Fibroblast of peridontal ligament (primary cell): ENCODE results near the gene SLC26A6.

ENCODE experiments used
- DNase-seq: peaks from one replicate; pipeline ENCODE4 v3.0.0-alpha.2; 2010; ENCODE audit errors: extremely low read depth

The SLC26A6 gene

DNA sequence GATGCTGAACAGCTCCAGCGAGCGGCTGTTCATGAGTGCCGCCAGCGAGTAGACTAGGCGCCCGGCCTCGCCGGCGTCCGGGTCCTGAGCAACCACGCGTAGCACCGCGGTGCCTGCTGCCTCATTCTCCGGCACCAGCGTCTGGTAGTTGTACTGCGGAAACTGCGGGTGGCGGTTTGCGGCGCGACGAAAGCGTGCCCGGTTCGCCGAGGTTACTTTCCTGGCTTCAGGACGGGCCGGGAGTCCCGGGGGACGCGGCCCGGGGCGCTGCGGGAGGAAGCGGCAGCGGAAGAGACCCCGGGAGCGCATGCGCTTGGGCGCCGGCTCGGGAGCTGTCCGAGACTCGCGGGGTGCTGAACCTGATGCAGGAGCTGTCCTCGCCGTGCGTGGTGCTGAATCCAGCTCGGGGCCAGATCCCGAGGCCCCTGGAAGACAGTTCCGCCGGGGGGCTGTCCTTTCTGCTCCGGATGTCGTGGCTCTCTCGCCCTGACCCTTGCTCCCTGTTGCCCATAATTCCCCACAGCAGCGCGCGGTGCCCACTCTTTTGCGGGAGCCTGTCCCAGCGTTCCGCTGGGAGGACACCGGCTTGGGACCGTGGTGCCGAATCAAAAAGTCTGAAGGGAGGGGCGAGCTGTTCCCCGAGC is 26.4 kb upstream of the SLC26A6 start:
- DNase-seq, result peak; percentile 47

DNA sequence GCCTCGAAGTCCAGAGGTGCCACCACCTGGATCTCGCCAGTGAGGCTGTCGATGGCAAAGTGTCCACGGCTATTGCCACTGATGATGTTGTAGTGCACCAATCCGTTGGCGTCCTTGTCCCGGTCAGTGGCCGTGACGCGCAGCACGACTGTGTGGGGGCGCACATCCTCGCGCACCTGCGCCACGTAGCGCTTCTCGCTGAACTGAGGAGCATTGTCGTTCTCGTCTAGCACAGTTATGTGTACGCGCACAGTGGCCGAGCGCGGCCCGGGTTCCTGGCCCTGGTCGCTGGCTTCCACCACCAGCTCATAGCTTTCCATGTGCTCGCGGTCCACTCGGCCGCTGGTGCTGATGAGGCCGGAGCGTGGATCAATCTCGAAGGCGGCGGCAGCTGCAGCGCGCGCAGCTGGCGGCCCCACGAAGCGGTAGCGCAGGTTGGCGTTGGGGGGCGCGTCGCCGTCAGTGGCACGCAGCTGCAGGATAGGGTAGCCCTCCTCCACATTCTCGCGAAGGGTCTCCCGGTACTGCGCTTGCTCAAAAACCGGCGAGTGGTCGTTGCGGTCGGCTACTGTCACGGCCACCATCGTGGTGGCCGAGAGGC is 25.6 kb upstream of the SLC26A6 start:
- DNase-seq, result no peak

DNA sequence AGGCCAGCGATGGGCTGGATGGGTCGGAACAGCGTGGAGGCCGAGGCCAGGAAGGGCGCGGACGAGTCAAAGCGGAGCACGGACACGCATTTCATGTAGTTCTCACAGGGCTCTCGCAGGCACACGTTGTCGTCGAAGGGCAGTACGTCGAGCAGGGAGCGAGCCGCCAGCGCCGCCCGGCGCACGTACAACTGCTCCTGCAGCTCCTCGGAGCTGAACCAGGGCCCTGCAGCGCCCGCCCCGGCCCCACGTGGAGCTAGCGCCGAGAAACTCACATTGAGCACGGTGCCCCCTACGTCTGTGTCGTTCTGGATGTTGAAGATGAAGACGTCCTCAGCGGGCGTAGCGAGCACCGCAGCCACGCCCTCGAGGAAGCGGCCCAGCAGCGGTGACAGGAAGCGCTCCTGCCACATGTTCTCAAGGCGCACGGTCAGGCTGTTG is 21.6 kb upstream of the SLC26A6 start:
- no peak for DNase-seq

DNA sequence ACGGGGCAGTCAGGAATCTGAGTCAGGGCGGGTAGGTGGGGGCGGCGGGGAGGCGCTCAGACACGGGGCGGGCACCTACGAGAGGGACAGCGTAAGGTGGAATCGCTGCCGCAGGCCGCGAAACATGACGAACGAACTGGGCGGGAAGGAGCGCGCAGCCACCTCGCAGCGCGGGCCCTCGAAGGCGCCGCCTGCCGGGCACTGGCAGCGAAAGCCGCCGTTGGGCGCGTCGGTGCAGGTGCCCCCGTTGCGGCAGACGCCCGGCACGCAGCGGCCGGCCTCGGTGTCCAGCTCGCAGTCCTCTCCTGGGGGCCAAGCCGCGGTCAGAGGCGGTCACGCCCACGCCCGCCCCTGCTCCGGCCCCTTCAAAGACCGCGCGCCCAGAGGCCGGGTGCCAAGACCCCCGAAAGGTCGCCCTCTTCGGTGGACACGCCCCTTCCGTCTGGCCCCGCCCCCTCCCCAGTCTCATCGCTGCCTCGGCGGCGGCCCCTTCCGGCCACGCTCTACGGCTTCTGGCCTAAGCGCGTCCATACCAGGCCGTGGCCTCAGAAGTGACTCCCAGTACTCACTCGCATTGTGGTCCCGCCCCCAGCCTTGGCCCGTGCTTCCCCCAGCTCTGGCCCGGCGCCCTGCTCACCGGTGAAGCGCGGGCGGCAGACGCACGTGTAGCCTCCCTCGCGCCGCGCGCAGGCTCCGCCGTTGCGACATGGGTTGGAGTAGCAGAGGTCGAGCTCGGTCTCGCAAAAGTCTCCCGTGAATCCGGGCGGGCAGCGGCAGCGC is 21.0 kb upstream of the SLC26A6 start:
- peak; percentile 30 for DNase-seq

DNA sequence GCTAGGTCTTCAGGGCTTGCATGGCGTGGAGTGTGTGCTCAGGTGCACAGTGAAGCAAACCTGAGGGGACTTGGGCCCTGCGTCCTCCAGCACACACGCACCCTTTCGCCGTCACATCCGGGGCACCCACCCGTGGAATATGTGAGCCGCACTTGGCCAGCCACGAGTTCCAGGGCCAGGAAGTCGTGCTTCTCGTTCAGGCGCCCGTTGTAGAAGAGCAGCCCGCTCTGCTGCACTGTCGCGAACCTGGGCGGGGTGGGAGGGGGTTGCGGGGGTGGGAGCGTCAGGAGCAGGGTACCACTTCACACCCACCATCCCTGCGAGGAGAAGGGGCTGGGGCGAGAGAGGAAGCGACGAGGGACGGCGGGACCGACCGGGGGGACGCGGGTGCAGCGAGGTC is 20.3 kb upstream of the SLC26A6 start:
- no peak for DNase-seq

DNA sequence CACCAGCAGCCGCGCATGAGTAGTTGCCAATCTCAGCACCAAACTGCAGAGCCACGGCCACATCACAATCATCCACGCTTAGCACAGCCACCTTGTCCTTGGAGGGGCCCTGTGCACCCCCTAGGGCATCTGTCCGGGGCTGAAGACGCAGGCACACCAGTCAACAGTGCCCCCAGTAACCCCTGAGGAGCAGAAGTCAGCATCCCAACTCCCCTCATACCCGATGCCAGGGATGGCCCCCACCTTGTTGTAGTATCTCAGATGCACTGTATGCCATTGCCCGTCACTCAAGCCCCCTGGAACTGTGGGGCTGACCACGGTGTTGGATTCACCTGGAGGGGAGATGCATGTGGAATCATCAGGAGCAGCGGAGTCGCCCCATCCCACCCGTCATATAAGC is 19.8 kb upstream of the SLC26A6 start:
- DNase-seq, result no peak

DNA sequence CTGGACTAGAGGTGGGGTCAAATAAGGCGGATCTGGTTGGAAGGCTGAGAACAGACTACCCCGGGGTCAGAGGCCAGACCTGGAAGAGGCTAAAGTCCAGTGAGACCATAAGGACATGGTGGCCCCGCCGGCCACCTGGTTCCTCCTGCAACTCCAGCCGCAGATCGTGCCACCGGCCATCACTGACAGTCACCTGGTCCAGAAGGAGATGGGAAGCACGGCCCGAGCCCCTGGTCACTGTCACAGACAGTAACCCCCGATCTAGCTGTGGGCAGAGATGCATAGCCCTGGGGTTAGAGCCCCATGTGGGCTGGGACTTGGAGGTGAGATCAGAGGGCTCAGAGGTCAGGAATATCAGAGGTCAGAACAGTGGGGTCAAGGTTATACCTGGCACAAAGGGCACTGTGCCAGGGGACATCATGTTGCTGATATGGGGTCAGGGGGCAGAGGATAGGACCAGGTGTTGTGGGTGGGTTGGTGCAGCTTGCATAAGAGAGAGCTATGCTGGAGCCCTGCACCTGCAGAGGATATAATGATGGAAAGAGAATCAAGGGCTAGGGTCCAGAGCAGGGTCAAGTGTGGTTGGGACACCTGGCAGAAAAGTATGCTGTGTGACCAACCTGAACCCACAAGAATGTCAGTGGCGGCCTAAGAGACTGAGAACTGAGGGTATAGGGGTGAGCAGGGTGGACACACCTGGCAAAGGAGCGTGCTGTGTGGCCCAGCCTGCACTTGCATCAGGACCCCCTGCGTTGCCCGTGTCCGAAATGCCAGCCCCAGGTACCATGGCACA is 17.9 kb upstream of the SLC26A6 start:
- DNase-seq, result no peak

DNA sequence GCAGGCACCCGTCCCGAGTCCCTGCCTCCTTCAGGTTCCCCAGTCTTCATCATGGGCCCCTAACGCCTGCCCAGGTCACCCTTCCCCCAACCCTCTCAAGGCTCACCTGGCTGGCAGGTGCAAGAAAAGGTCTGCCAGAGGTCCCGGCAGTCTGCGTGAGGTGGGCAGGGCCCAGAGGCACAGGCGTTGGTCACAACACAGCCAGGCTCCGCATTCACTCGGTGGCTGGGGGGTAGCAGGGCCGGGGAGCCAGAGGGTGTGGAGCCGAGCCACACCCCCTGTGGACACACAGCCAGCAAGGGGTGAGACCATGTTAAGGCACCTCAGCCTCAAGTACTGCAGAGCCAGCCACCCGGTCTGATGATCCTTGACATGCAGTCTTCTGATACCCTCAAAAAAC is 16.5 kb upstream of the SLC26A6 start:
- no peak for DNase-seq

DNA sequence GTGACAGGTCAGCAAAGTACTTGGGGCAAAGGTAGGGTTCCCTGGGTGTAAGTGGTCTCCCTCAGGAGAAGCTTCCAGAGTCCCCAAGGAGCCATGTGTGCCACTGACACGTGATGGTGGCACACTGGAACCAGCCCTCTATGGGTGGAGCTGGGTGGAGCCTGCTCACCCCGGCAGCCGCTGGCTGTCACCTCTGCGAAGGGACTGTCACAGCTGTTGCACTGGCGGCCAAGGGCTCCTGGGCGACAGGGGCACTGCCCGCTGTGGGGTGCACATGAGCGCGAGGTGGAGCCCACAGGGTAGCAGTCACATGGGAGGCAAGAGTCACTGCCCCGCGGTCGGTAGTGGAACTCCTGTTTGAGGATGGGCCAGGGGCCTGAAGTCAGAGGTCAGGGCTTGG is 15.5 kb upstream of the SLC26A6 start:
- no peak for DNase-seq

DNA sequence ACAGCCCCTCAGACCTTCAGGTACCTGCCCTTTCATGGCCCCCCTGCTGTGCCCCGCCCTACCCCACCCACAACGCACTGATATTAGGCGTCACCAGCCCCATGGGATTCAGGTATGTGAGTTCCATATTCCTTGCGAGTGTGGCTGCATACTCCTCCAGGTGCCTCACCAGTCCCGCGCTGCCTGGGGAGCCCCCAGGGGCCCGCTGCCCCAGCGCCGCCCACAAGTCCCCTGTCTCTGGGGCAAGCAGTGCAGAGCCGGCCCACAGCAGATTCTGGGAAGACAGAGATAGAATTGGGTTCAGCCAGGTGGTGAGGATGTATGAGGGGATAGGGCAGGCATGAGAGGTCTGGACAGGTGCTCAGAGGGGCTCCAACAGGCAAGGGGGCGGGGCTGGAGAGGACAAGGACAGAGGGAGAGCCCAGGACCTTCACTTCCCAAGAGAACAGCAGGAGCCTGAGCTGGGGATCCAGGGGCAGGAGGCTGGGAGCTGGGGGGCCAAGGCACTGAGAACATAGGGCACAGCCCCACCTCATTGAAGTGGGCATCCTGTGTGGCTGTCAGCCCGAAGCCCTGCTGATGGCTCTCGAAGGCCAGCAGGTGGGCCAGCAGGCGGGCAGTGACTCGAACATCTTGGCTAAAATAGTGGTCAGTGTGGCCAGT is 13.1 kb upstream of the SLC26A6 start:
- DNase-seq, result no peak

DNA sequence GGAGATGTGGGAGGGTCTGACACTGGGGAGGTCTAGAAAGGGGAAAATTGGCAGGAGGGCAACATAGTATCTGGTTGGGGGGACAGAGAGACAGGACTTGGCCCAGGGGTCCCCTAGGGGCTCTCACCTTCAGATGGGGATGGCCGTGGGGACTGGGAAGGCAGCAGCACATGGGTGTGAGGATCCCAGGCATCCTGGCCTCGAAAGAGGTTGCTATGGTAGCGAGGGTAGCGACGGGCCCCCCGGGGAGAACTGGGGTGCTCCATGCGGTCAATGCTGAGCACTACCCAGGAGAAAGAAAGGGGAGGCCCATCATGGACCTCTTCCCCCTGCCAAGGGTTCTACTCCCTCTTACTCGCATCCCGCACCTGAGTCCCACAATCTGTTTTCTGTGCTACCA is 12.5 kb upstream of the SLC26A6 start:
- no peak for DNase-seq

DNA sequence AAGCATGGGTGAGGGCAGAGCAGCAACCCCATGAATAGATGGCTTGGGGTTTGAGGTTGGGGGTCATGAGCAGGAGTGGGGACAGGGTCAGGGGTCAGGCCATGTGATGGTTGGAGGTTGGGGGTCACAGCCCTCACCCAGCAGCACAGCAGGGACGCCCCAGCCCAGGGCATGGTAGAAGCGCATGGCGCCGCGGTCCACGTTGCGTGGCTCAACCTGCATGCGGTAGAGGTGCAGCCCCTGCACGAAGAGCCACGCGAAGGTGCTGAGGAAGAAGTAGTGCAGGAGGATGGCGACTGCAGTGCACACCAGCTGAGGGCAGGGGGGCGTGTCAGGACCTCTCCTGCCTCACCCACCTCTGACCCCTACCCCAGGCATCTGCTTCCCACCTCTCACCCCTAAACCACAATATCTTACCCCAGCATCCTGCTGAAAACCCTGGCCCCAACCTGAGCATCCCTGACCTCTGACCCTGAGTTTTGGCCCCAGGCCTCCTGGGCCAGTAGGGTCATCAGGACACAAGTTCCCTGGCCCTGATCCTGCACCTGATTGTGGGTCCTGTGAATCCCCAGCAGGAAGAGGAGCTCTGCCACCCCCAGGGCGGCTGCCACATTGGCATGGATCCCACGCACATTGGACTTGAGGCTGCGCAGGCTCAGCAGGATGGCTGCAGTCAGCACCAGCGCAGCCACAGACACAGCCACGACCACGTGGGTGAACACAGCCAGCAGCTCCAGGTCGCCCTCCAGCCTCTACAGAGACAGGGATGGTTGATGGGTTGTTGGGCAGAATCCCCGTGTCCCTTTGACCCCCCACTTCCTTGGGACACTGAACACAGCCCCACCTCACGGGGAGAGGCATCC is 9.9 kb upstream of the SLC26A6 start:
- DNase-seq, result no peak

DNA sequence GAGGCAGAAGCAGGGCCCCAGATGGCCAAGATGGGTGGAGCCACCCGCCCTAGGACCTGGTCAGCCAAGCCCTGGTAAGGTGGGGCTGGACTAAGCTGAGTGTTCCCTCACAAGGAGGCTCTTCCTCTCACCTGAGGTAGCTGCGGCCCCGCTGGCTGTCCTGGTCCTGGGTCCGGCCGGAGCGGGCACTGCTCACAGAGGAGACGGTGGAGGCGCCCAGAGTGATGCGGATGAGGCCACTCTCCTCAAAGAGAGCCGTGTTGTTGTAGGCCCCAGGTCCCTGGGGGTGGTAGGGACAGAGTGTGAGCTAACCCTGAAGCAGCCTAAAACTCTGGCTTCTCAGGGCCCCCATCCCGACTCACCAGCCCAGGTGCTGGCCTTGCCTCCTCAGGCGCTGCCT is 7.3 kb upstream of the SLC26A6 start:
- DNase-seq, result no peak

DNA sequence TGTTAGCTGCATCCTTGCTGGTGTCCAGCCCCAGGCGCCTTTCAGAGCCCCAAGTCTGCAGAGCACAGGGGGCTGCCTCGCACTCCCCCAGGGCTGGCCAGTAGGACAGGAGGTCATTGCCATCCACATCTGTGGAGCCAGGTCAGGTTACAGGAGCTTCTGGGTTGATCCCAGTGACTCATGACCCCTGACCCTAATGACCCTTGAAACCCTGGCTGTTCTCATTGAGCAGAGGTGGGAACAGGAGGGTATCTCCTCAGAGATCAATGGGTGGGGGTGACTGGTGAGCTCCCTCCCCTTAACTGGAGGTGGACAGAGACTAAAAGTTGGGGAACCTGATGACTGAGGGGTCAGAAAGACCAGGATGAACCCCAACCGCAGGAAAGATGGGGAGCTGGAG is 6.1 kb upstream of the SLC26A6 start:
- no peak for DNase-seq

DNA sequence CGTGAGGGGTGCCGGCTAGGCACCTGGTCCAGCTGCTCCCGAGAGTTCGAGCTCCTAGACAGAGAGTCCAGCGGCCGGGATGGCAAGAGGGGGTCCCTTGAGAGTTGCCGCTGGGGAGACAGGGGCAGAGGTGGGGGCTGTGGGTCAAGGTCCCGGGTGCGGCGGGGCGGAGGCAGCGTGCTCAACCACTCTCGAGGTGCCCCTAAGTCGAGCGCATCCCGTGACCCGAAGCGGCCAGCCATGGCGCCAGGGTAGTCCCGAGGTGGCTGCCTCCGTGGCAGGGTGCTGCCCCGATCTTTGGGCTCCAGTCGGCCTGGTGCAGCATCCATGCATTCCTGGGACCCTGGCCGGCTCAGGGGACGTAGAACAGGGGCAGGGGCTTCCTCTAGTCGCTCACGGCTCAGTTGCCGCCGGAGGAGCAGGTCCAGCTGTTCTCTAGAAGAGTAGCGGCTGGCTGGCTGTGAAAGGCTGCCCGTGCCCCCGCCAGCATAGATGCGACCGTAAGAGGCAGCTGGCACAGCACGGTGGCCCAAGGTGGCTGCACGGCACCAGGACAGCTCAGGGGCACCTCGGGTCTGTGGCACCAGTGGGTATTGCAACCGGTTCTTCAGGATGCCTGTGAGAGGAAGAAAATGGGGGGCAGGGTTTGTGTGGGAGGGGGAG is 4.8 kb upstream of the SLC26A6 start:
- DNase-seq, result no peak

DNA sequence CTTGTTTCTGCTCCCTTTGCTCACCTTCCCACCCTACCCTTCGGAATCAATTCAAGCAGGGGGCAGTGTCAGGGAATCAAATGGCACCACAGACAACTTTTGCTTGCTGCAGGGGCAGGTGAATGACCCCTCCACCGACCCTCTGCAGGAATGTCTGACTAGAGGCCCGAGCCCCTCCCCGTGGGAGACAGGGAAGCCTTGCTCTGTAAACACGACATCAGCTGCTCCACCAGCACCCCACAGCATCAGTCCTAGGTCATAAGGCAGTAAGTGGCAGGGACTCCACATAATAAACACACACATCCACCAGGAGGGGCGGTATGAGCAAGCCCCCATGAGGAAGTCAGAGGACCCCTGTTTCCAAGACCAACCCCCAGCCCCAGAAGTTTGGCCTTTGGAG is 2.0 kb upstream of the SLC26A6 start:
- DNase-seq, result no peak

DNA sequence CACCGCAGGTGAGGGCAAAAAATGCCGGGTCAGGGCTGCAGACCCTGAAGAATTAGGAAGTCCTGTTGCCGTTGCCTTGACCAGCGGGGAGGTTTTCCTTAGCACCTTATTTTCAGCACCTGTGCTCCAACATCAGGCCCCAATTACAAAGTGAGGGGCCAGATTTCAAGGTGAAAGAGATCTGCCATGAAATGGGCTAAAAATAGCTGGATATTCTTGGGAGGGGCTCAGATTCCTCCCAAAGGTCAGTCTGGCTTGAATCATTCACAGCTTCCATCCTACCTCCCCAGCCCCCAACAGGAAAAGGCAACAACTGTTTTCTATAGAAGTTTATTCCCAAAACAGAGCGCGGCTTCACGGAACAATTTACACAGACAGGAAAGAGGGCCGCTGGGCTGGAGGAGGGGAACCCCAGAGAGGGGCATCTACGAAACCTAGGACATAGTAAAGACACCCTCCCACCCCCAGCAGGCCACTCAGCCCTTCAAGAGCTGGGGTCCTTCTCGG is 941 bp upstream of the SLC26A6 start:
- DNase-seq, result peak; percentile 1

DNA sequence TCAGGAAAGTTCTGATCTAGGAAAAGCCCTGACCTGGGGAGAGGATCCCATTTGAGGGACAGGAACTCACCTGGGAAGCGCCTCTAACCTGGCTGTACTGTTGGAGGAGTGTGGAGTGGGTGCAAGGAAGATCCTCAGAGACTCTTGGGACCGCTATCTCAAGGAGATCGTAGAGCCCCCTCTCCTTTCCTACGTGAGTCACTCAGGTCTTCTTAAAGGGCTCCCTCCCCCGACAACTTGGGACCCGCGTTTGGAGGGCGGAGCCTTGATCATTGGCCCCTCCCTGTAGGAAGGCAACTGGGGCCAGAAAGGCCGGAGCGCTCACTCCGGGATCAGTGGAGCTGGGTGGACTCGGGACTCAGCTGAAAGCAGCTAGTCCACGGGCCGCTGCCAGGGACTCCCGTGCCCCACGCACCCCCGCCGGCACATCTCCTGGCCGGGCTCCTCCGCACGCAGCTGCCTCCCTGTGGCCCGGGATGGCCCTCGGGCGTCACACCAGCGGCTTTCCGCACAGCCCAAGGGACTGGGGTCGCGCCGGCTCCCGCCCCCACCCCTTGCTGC is 520 bp downstream of the SLC26A6 start:
- peak; percentile 44 for DNase-seq

DNA sequence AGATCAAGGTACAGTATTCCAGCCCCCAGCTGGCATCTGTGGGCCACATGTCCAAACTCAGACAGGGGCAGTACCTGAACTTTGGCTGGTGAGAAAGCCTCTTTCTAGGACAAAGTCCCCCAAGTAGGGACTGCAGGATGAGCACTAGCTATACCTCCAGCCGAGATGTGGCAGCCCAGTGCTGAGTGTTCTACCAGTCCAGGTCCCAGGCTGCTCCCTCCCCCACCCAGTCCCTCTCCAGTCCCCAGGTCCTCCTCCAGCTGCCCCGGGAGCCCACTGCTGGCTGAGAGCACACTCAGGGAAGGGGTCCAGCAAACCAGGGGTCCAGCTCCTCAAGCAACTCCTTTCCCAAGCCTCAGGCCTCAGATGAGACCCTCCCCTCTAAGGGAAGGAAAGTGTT is 1.5 kb downstream of the SLC26A6 start:
- no peak for DNase-seq

DNA sequence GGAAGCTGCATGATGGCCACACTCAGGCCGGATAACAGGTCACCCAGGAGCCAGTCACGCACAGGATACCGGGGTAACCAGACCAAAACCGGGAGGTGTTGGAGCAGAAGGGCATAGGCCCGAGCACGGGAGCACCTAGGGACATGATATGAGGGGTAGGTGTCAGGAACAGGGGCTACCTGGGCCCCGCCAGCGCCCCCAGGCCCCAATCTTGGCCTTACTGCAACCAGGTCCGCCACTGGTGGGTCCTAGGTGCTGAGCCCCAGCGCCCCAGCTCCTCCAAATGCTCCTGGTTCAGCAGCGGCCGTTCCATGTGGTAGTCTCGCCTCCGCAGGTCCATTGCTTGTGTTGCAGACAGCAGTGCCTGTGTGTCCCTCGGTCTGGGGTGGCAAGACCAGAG is 2.0 kb downstream of the SLC26A6 start:
- DNase-seq, result no peak
